ENCODE data around the gene PDP2.

GRCh38 chr16:66886914-66887313 is 6.6 kb downstream of the PDP2 start:
- TF ChIP-seq, protein P1, sequence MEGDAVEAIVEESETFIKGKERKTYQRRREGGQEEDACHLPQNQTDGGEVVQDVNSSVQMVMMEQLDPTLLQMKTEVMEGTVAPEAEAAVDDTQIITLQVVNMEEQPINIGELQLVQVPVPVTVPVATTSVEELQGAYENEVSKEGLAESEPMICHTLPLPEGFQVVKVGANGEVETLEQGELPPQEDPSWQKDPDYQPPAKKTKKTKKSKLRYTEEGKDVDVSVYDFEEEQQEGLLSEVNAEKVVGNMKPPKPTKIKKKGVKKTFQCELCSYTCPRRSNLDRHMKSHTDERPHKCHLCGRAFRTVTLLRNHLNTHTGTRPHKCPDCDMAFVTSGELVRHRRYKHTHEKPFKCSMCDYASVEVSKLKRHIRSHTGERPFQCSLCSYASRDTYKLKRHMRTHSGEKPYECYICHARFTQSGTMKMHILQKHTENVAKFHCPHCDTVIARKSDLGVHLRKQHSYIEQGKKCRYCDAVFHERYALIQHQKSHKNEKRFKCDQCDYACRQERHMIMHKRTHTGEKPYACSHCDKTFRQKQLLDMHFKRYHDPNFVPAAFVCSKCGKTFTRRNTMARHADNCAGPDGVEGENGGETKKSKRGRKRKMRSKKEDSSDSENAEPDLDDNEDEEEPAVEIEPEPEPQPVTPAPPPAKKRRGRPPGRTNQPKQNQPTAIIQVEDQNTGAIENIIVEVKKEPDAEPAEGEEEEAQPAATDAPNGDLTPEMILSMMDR (IDR thresholded peaks at IDR 0.05; ENCODE audit: low read length) = no peak
- no peak for TF ChIP-seq EZH2 (IDR thresholded peaks at IDR 0.05; ENCODE audit: borderline replicate concordance, low read length)

All from OCI-LY1 (cell line).